GM12878 (cell line): ENCODE data around the gene OLFML2A. TPM values are rescaled to one million over a fixed set of nuclear protein-coding genes. Genes with fewer than 3 reads are reported as not detected.
A peak's percentile ranks its signal among the peaks of the same experiment; 100 is the strongest.

ENCODE experiments used
- ATAC-seq: fragments of 200-7000 bp; cut with Tn5 transposase; 3 replicates; pipeline ENCODE4 v1.9.1; 2020; ENCODE audit warnings: mild to moderate bottlenecking, moderate library complexity
- BruUV-seq: library from RNA; stranded (reverse); fragments of 400-500 nt; replicated peaks from 2 replicates; lab custom pipeline; 2021; lab: Mats Ljungman, UMichigan
- CTCF ChIA-PET: fragments of 300-600 bp; sonication (Branson Sonifier 250); formaldehyde crosslinking; extraction: SDS; loops from one replicate; lab custom pipeline; 2021; ENCODE audit warnings: inconsistent platforms; lab: Yijun Ruan, JAX
- POLR2A ChIA-PET: fragments of 350-600 bp; formaldehyde crosslinking; extraction: SDS; loops from one replicate; lab custom pipeline; 2021; ENCODE audit warnings: inconsistent platforms; lab: Charles Lee
- RAD21 ChIA-PET: fragments of 300-600 bp; sonication (Branson Sonifier 250); formaldehyde crosslinking; loops from one replicate; lab custom pipeline; 2023; ENCODE audit warnings: antibody characterized with exemption; ENCODE audit not compliant: unreplicated experiment; lab: Charles Lee
- SMC1A ChIA-PET: fragments of 300-600 bp; sonication (Branson Sonifier 250); formaldehyde crosslinking; loops from one replicate; lab custom pipeline; 2023; ENCODE audit not compliant: unreplicated experiment, uncharacterized antibody; lab: Charles Lee
- DNase-seq: peaks from one replicate; pipeline ENCODE4 v3.0.0-alpha.2; 2011; ENCODE audit warnings: low read depth, low spot score
- FAIRE-seq: peaks from 3 replicates; lab custom pipeline; 2011; peaks lifted over from hg19 to GRCh38; lab: Jason Lieb, UNC
- H2AFZ ChIP-seq: 2 replicates; pipeline ENCODE4 v1.6.0; 2011; ENCODE audit warnings: low read depth, low read length, control low read depth; ENCODE audit not compliant: control insufficient read depth
- H3K27ac ChIP-seq: 2 replicates; pipeline ENCODE4 v1.5.1; 2011; ENCODE audit warnings: control low read depth; ENCODE audit not compliant: control insufficient read depth, insufficient read depth
- H3K27me3 ChIP-seq, 2 experiments: replicated peaks in 1 of 2; 2 replicates each; pipeline versions ENCODE4 v1.6.0 to v1.6.1; 2011; ENCODE audit warnings: low read length in 1 of 2; ENCODE audit not compliant: control insufficient read depth in 2 of 2, insufficient read depth in 2 of 2
- H3K36me3 ChIP-seq, 2 experiments: 2 replicates each; pipeline ENCODE4 v1.5.1; 2011; ENCODE audit warnings: low read length in 1 of 2; ENCODE audit not compliant: control insufficient read depth in 2 of 2, insufficient read depth in 2 of 2
- H3K4me1 ChIP-seq: 2 replicates; pipeline ENCODE4 v1.6.1; 2011; ENCODE audit warnings: mild to moderate bottlenecking, low read length, moderate library complexity, mixed read lengths; ENCODE audit not compliant: control insufficient read depth, insufficient read depth
- H3K4me2 ChIP-seq: 2 replicates; pipeline ENCODE4 v1.6.0; 2011; ENCODE audit warnings: control low read depth; ENCODE audit not compliant: control insufficient read depth, insufficient read depth
- H3K4me3 ChIP-seq: fragments of 200-600 bp; sonication (generic); 2 replicates; pipeline ENCODE4 v1.5.1; 2016
- H3K79me2 ChIP-seq: 2 replicates; pipeline ENCODE4 v1.6.0; 2011; ENCODE audit warnings: low read length; ENCODE audit not compliant: control insufficient read depth, insufficient read depth
- H3K9ac ChIP-seq: 2 replicates; pipeline ENCODE4 v1.8.0; 2011; ENCODE audit warnings: low read length, control low read depth, mixed read lengths; ENCODE audit not compliant: control insufficient read depth, insufficient read depth
- H3K9me3 ChIP-seq: replicated peaks from 3 replicates; pipeline ENCODE4 v1.5.1; 2011; ENCODE audit warnings: mild to moderate bottlenecking, low read length; ENCODE audit not compliant: control insufficient read depth, insufficient read depth
- H4K20me1 ChIP-seq: 2 replicates; pipeline ENCODE4 v1.6.0; 2011; ENCODE audit not compliant: control insufficient read depth, insufficient read depth
- CTCF ChIP-seq, 3 experiments: IDR thresholded peaks in 2 of 3; conservative IDR thresholded peaks in 1 of 3; 2 replicates each; pipeline ENCODE4 v1.5.1; 2011; ENCODE audit warnings: low read depth in 3 of 3, low read length in 3 of 3, mild to moderate bottlenecking in 3 of 3, control low read depth in 2 of 3, moderate library complexity in 2 of 3, inconsistent platforms in 1 of 3, mixed read lengths in 1 of 3; ENCODE audit not compliant: control insufficient read depth in 2 of 3, insufficient read depth in 1 of 3; ENCODE audit errors: extremely low read depth in 1 of 3
- STAT1 ChIP-seq: fragments of 450-650 bp; conservative IDR thresholded peaks from 2 replicates; pipeline ENCODE4 v1.6.1; 2014; ENCODE audit warnings: antibody characterized with exemption, mild to moderate bottlenecking
- WGBS: methylation state at CpG from one replicate; pipeline ENCODE4 v1.1.6; 2016; ENCODE audit warnings: low lambda C conversion rate; ENCODE audit not compliant: insufficient replicate concordance, insufficient coverage; ENCODE audit errors: missing lambda C conversion rate; 5-methylcytosine and 5-hydroxymethylcytosine counted together
- in situ Hi-C: fragments of 300-500 bp; cut with MboI; formaldehyde crosslinking; loops from 9 replicates; pipeline ENCODE4 v1.14.3; 2018; ENCODE audit warnings: mixed read lengths
- intact Hi-C: fragments of 100-400 bp; cut with micrococcal nuclease; formaldehyde crosslinking; loops from one replicate; pipeline ENCODE4 v1.14.2; 2022; ENCODE audit not compliant: unreplicated experiment
- polyA plus RNA-seq, 11 experiments: library from polyadenylated mRNA; depleted of rRNA in 4 of 11; unstranded in 6 of 11; stranded (reverse) in 5 of 11; fragments of >200 nt; fragmentation: Nextera tagmentation in 4 of 11; fragmentation: Illumina TruSeq in 1 of 11; extraction: Ambion mirVana in 4 of 11; extraction: Trizol in 1 of 11; gene quantifications; 1 replicate in 1 of 11; 2 replicates in 10 of 11; pipeline versions ENCODE4 v1.2.1 to v1.2.3, GENCODE V29; 2011 to 2016; ENCODE audit warnings: inconsistent platforms in 2 of 11, missing spikeins in 2 of 11, low read depth in 1 of 11
- total RNA-seq, 4 experiments: library from RNA; depleted of rRNA in 3 of 4; stranded (reverse); fragments of >200 nt in 3 of 4; fragmentation: Illumina TruSeq in 1 of 4; extraction: Trizol in 1 of 4; gene quantifications; 2 replicates each; pipeline versions ENCODE4 v1.2.1 to v1.2.3, GENCODE V29; 2013 to 2021

OLFML2A gene
- total and polyA plus RNA-seq, 10 of the 15 experiments (the other 5 are each of a cell fraction or from before 2014, with no cell fraction given) = 0.02 to 0.13 (median 0.10) TPM; not detected in 4

- Histone ChIP-seq H3K4me3 (no peak overlapping the region), H2AFZ (no peak overlapping the region), H3K4me2 (no peak overlapping the region), H3K9ac (no peak overlapping the region), H3K4me1 (no peaks in the 10 kb centered on the region), H4K20me1 (no peaks in the 10 kb centered on the region), H3K27ac (no peak overlapping the region), H3K79me2 (no peaks in the 10 kb centered on the region), H3K27me3 (no peaks in the 10 kb centered on the region), H3K9me3 (no peaks in the 10 kb centered on the region), H3K36me3 (no peaks in the 10 kb centered on the region)
- FAIRE-seq (peak; percentile 61), ATAC-seq (peak; percentile 63), DNase-seq (no peak)
- ChIA-PET RAD21 (interaction anchor here (0.5 to 1.8 kb wide), 4 partner anchors 10 to 536 kb away, joined by 3 to 5 read pairs (median 3); partner anchors contain the start of gene WDR38), SMC1A (interaction anchor here (1.2 kb wide), 1 partner anchor 13 kb away, joined by 5 read pairs; the partner anchor contains the start of gene WDR38), CTCF (interaction anchor here (0.7 to 26.5 kb wide), 15 partner anchors 8 to 223 kb away, joined by 3 to 575 read pairs (median 4); partner anchors contain the start of genes NR6A1, OLFML2A and WDR38), POLR2A (interaction anchor here (0.6 to 0.9 kb wide), 2 partner anchors 61 to 301 kb away, joined by 5 to 6 read pairs; no protein-coding TSS in a partner anchor)
- whole genome bisulfite sequencing = 62% methylated on average over 18 of the region's 18 CpGs
- no TSS peak for BruUV-seq
- in situ Hi-C loops = no loop called here
- intact Hi-C loops = no loop called here
- TF ChIP-seq CTCF (IDR thresholded peaks at IDR 0.05 in 2 of 3, conservative IDR thresholded peaks at IDR 0.05 in 1 of 3; ENCODE audit: control insufficient read depth in 2 of 3, extremely low read depth in 1 of 3, insufficient read depth in 1 of 3, low read depth in 3 of 3, low read length in 3 of 3) (peak; percentile 29 to 49 (median 43); a peak in 5 of 6 replicates), STAT1 (no peak)
Measured at GRCh38 chr9:124840300-124840833, 63.4 kb downstream of the OLFML2A start.
